MV-4-11 (cell line): ENCODE measurements around the gene ZNF440.
"Not testable (repeated sequence)": the region's sequence is repeated elsewhere in the genome, so short reads cannot be mapped to it uniquely, and the experiment has no call there.

Experiments used
- DNase-seq: peaks from one replicate; lab custom pipeline; 2025; lab: John Stamatoyannopoulos, UW

The ZNF440 gene

GRCh38 chr19:11814029-11814699, at the start of gene ZNF440:
Gene ZNF440, plus strand, starts transcription at chr19:11814273. Its CDS starts 175 bp downstream, at chr19:11814448.
- DNase-seq: peak; percentile 94

GRCh38 chr19:11766597-11767591, 47.2 kb upstream of the ZNF440 start, which contains the start of gene ZNF441:
Gene ZNF441, plus strand, starts transcription at chr19:11767000. Its CDS starts 194 bp downstream, at chr19:11767194.
- no peak for DNase-seq

GRCh38 chr19:11767633-11768133, 46.4 kb upstream of the ZNF440 start:
- DNase-seq: no peak

- DNase-seq: peak; percentile 44
Measured at GRCh38 chr19:11769995-11770394, 44.1 kb upstream of the ZNF440 start.

- not testable (repeated sequence) for DNase-seq
Measured at GRCh38 chr19:11771520-11771919, 42.6 kb upstream of the ZNF440 start.

GRCh38 chr19:11776669-11777068, 37.4 kb upstream of the ZNF440 start:
- DNase-seq: not testable (repeated sequence)

- no peak for DNase-seq
Measured at GRCh38 chr19:11780431-11781020, 33.5 kb upstream of the ZNF440 start.

GRCh38 chr19:11781295-11782057, 32.6 kb upstream of the ZNF440 start:
- DNase-seq: no peak

GRCh38 chr19:11783767-11784166, 30.3 kb upstream of the ZNF440 start:
- no peak for DNase-seq

GRCh38 chr19:11784356-11784755, 29.7 kb upstream of the ZNF440 start:
- no peak for DNase-seq

- DNase-seq: no peak
Measured at GRCh38 chr19:11787536-11787935, 26.5 kb upstream of the ZNF440 start.

GRCh38 chr19:11792942-11793341, 21.1 kb upstream of the ZNF440 start:
- DNase-seq: no peak

- DNase-seq: peak; percentile 54
Measured at GRCh38 chr19:11797491-11797890, 16.6 kb upstream of the ZNF440 start.

GRCh38 chr19:11798391-11799330, 15.4 kb upstream of the ZNF440 start, which contains the start of gene ZNF491:
Gene ZNF491, plus strand, starts transcription at chr19:11798523. Its CDS starts 7,431 bp downstream, at chr19:11805954.
- DNase-seq: no peak

GRCh38 chr19:11806354-11807098, 7.5 kb upstream of the ZNF440 start:
- no peak for DNase-seq

- DNase-seq: no peak
Measured at GRCh38 chr19:11807099-11807380, 7.0 kb upstream of the ZNF440 start.

- no peak for DNase-seq
Measured at GRCh38 chr19:11813703-11814028, 407 bp upstream of the ZNF440 start.

- DNase-seq: no peak
Measured at GRCh38 chr19:11814700-11815035, 595 bp downstream of the ZNF440 start.

- no peak for DNase-seq
Measured at GRCh38 chr19:11821474-11822109, 7.5 kb downstream of the ZNF440 start.
